Skin of body (tissue), 2 donors: ENCODE data around the gene TRMT6. TPM values are rescaled to one million over a fixed set of nuclear protein-coding genes. Genes with fewer than 3 reads are reported as not detected.

ENCODE experiments used
- DNase-seq: peaks from one replicate; lab custom pipeline; 2025; lab: John Stamatoyannopoulos, UW
- total RNA-seq: library from RNA; depleted of rRNA; stranded (reverse); fragments of >200 nt; gene quantifications from one replicate; pipeline ENCODE4 v1.2.3, GENCODE V29; 2014

TRMT6 gene
- total RNA-seq = 6.4 TPM

GRCh38 chr20:5950271-5951031 is at the start of gene TRMT6, which contains the start of gene MCM8:
Gene TRMT6 (minus strand): TSS chr20:5950533. CDS start chr20:5950405, 128 bp downstream.
Gene MCM8 (plus strand): TSS chr20:5950652. CDS start chr20:5952016, 1,364 bp downstream.
- peak; percentile 92 for DNase-seq

- no peak for DNase-seq
These were observed 49.5 kb upstream of the TRMT6 start for GRCh38 chr20:5999783-6000182.

DNA sequence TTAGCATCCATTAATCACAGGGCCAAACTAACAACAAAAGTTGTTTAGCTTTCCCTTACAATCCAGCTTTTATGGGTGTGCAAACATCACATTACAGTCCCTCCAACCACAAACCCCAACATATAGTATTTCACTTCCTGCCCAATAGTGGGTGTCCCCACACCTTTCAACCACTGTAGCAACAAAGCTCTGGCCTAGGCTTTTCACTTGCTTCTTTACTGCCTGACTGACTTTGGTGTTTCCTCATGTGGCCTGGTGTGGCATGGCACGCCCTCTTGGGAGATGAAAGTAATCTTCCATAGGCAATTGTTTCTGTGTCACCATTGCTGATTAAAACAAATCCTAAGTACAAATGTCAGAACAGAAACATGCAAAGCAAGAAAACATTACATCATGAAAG is 46.4 kb upstream of the TRMT6 start:
- no peak for DNase-seq

GRCh38 chr20:5991623-5992441 is 41.5 kb upstream of the TRMT6 start:
- no peak for DNase-seq

DNA sequence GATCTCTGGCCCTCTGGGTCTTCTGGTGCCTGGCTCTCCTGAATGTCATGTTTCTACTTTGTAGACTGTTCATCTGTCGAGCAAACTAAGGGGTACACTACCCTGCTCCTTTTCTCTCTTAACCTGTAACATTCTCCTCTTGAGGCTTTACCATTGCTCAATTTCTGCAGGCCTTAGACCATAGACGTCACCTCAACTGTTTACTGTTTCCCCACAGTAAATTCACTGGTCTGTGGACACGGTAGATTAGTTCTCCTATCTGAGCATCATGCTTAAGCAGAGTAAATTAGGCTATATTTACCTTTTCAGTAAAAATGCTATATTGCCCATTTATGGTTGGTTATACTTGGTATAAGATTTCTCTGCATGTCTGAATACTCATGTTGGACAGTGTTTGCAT is 40.6 kb upstream of the TRMT6 start:
- no peak for DNase-seq

DNA sequence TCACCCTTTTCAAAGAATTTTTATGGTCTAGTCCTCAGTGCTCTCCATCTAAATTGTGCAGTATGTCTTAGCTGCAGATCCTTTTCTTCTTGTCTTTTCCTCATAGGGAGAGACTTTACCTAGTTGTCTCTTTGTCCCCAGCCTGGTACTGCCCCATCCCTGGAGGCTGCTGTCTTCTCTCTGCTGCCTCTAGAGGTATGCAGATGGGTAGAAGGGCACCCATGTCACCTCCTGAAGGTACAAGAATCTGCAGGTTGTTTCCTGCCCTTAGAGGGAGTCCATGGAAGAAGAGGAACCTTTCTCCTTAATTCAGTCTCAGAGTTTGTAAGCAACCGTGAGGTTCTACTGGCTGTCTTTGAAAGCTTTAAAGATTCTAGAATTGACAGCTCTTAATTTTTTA is 39.2 kb upstream of the TRMT6 start:
- DNase-seq = no peak

DNA sequence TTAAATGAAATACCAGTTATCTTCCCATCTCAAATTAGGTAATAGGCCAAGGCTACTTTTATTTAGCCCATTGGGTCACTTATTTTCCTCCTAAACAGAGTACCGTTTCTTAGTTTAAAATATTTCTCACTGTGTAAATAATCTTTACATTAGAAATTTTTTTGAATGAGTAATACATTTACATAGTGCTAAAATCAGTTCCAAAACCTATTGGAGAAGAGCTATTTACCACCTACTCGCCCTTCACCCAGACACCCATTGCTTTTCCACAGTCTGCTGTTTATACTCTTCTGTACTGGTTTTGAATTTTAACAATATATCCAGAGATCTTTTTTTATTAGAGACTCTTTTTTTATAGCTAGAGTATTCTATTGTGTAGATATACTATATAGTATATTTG is 37.0 kb upstream of the TRMT6 start:
- DNase-seq = no peak

GRCh38 chr20:5980720-5981538 is 30.6 kb upstream of the TRMT6 start:
- DNase-seq = no peak

GRCh38 chr20:5979801-5980200 is 29.5 kb upstream of the TRMT6 start:
- no peak for DNase-seq

DNA sequence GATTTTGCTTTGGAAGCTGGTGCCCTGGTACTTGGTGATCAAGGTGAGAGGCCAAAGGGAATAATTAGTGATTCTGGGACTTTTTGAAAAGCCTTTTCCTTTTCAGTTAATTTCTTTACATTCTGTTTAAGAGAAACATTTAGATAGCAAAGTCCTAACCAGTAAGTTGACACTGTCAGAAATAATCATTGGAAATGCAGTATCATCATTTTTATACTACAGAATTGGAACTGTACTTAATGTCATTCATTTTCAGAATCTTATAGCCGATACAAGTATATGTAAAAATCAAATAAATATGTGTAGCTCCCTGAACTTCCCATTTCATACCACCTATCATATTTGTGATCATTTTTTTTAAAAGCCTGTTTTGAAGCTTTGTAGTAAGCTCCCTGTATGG is 27.6 kb upstream of the TRMT6 start:
- DNase-seq = no peak

DNA sequence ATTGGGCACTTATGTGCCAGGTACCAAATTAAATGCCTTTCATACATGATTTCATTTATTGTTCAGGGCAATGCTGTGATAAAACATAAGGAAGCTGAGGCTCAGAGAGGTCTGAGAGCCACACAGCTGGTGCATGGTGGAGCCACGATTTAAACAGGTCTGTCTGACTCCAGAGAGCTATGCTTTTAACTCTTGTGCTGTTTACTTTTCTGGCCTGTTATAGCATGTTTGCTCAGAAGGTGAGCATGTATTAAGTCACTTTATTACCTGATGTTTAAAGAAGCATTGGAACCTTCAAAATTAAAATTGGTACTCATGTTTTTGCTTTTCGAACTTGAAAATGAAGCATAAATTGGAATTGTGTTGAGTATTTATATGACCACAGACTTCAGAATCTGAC is 26.9 kb upstream of the TRMT6 start:
- DNase-seq = no peak

DNA sequence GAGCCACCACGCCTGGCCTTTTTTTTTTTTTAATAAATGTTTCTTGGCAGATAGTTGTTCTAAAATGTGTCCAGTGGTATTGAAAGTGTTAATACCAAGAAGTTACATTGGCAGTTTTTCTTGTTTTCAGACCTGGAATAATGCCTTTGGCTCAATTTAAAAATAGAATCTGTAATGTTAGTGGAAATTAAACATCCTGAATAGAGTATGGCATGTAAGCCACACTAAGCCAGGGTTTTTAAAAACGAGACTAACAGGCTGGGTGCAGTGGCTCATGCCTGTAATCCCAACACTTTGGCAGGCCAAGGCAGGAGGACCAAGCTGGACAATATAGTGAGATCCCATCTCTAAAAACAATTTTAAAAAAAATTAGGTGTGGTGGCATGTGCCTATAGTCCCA is 25.4 kb upstream of the TRMT6 start:
- no peak for DNase-seq

DNA sequence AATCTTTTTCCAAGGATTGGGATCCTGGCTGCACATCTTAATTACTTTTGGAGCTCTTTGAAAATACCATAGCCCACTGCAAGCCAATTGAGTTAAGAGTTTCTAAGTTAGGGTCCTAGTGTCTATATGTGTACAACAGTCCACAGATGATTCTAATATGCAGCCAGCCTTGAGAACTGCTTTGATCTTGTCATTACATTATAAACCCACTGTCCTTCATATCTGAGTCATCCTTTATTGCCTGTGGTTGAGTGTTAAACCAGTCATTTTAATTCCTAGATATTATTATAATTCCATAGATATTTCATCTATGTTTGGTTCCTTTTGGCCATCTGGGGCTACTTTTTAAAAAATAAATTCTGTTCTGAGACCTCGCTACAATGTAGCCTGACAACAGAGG is 24.2 kb upstream of the TRMT6 start:
- no peak for DNase-seq

- no peak for DNase-seq
These were observed 23.6 kb upstream of the TRMT6 start for GRCh38 chr20:5973971-5974370.

DNA sequence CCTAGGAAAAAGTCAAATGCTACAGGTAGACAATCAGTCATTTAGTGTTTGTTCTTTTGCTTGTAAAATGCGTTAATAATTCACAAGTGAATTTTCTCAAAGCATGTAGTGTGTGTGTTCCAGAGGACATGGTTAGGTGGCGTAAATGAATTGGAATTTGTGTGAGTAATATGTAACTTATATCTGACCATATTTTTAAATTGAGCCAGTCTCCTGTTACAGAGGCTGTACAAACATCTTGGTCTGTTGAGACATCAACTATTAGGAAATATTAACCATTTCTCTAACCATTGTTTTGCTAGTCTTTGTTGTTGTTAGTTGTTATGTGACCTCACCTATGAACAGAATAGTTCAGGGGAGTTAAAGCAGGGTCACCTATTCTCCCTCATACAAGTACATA is 22.8 kb upstream of the TRMT6 start:
- no peak for DNase-seq

- DNase-seq = no peak
These were observed 20.9 kb upstream of the TRMT6 start for GRCh38 chr20:5971203-5971602.

GRCh38 chr20:5970381-5970780 is 20.0 kb upstream of the TRMT6 start:
- DNase-seq = no peak

DNA sequence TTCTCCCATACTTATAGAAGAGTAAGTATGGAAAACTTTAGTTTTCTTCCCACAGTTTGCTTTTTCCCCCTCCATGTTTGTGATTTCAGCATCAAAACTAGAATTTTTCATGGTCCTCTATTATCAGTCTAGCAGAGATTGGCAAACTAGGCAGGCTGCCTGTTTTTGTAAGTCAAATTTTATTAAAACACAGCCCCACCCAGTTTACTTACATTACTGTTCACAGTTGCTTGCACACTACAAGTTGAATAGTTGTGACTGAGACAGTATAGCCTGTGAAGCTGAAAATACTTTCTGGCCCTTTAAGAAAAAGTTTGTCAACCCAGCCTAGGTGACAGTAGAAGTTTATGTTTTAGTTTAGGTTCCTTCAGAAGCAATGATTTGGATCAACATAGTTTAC is 19.6 kb upstream of the TRMT6 start:
- DNase-seq = no peak

GRCh38 chr20:5969348-5969935 is 19.1 kb upstream of the TRMT6 start:
- no peak for DNase-seq

GRCh38 chr20:5968462-5968861 is 18.1 kb upstream of the TRMT6 start:
- no peak for DNase-seq

DNA sequence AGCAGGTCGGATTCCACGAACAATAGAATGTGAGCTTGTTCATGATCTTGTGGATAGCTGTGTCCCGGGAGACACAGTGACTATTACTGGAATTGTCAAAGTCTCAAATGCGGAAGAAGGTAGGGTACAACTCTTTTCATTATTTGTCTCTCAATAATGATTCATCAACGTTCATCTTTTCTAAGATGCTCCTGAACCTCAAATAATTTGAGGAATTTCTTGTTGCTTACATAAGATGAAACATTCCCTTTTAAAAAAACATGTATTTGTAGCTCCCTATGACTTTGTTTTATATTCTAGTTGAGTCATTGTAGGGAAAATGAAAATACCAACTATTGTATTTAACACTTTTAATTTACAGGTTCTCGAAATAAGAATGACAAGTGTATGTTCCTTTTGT is 17.1 kb upstream of the TRMT6 start:
- no peak for DNase-seq

DNA sequence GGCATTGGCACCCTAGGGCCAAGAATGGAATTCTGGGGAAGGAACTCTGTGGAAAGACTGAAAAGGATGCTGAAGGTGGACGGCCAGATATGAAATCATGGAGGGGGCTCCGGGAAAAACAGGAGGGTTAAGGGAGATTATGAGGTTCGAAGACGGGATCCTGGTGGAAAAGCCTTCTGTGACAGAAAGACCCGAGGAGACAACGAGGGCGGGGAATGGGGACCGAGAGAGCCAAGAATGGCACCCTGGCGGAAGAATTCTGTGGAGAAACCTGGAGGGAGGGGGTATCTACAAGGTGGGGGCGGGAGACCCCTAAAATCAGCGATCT is 426 bp downstream of the TRMT6 start:
- no peak for DNase-seq
